ENCODE results near the gene ASS1. TPM values are rescaled to one million over a fixed set of nuclear protein-coding genes. Genes with fewer than 3 reads are reported as not detected.

ASS1 gene
- total RNA-seq, 1 experiment from 2014 or later: 26.2 TPM

DNA sequence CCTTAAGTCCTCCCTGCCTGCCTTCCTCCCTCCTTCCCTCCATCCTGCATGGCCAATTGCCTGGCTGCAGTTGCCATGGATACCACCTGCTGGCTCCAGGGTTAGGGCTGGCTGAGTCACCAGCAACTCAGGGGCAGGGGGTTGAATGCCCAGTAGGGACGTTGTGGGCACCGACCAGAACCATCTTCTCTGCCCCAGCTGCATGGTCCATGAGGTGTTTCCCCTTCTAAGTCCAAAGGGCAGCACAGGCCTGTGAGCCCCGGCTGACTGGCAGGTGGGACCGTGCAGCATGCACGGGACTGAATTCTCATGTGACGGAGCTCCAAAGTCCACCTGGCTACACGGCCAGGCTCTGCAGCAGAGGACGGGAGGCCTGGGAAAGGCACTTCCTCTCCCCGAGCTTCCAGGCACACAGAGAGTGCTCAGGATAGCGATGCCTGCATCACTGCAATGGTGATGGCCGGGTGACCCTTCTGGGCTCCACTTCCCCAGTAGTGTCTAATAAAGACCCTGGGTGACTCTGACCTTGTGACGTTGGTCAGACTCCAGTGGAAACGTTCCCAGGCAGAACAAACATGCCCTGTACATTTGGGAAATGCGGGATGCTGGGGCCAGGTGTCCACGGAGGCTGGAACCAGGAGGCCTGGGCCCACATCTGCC lies 5.7 kb downstream of the ASS1 start:
- in situ Hi-C loops (cut with HindIII; ENCODE audit: low pct_unique_long_range_greater_than_20kb, low sequenced_read_pairs): no loop called here

DNA sequence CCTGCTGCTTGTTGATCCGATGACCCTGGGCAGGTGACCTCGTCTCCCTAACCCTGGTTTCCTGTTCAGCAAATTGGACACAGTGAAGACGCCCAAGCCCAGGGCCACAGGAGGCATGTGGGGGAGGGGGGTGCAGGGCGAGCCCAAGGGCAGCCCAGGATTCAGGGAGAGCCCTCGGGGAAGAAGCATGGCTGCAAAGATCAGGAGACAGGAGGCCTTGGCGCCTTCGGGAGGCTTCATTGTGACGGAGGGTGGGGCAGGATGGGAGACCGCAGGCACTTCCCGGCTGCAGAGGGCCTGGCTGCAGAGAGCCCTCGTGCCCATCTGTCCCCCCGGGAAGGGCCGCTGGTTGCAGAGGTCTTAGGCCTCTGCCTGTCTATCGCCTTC lies 6.2 kb downstream of the ASS1 start:
- in situ Hi-C loops (cut with HindIII; ENCODE audit: low pct_unique_long_range_greater_than_20kb, low sequenced_read_pairs) (no loop called here), intact Hi-C loops (cut with micrococcal nuclease; ENCODE audit: unreplicated experiment) (no loop called here)
- H3K4me1 ChIP-seq (ENCODE audit: control insufficient read depth, insufficient read depth, low read length): peaks cover 17% of the 10 kb centered on the region
- DNase-seq (ENCODE audit: low read depth, low spot score): no peak
- no peak overlapping the region for H3K4me3 ChIP-seq (ENCODE audit: low read depth in 2 of 2, low read length in 2 of 2)
- no peak overlapping the region for H3K27ac ChIP-seq (ENCODE audit: low read length)
- ATAC-seq: no peak
- ChIA-PET CTCF (no interaction called here), POLR2A (no interaction called here)
- H3K27me3 ChIP-seq (ENCODE audit: control insufficient read depth, insufficient read depth, low read length): no peaks in the 10 kb centered on the region
- no peaks in the 10 kb centered on the region for H3K9me3 ChIP-seq (ENCODE audit: control insufficient read depth, insufficient read depth, low read depth, low read length)
- no TSS peak for BruUV-seq (replicated peaks)
- no peaks in the 10 kb centered on the region for H3K36me3 ChIP-seq (ENCODE audit: control insufficient read depth, insufficient read depth, low read length)
- TF ChIP-seq, protein P1, sequence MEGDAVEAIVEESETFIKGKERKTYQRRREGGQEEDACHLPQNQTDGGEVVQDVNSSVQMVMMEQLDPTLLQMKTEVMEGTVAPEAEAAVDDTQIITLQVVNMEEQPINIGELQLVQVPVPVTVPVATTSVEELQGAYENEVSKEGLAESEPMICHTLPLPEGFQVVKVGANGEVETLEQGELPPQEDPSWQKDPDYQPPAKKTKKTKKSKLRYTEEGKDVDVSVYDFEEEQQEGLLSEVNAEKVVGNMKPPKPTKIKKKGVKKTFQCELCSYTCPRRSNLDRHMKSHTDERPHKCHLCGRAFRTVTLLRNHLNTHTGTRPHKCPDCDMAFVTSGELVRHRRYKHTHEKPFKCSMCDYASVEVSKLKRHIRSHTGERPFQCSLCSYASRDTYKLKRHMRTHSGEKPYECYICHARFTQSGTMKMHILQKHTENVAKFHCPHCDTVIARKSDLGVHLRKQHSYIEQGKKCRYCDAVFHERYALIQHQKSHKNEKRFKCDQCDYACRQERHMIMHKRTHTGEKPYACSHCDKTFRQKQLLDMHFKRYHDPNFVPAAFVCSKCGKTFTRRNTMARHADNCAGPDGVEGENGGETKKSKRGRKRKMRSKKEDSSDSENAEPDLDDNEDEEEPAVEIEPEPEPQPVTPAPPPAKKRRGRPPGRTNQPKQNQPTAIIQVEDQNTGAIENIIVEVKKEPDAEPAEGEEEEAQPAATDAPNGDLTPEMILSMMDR (IDR thresholded peaks at IDR 0.05): no peak
- no peak for TF ChIP-seq SIN3A (IDR thresholded peaks at IDR 0.05; ENCODE audit: borderline replicate concordance, insufficient read depth, low read depth, low read length)
- TF ChIP-seq, protein P2, sequence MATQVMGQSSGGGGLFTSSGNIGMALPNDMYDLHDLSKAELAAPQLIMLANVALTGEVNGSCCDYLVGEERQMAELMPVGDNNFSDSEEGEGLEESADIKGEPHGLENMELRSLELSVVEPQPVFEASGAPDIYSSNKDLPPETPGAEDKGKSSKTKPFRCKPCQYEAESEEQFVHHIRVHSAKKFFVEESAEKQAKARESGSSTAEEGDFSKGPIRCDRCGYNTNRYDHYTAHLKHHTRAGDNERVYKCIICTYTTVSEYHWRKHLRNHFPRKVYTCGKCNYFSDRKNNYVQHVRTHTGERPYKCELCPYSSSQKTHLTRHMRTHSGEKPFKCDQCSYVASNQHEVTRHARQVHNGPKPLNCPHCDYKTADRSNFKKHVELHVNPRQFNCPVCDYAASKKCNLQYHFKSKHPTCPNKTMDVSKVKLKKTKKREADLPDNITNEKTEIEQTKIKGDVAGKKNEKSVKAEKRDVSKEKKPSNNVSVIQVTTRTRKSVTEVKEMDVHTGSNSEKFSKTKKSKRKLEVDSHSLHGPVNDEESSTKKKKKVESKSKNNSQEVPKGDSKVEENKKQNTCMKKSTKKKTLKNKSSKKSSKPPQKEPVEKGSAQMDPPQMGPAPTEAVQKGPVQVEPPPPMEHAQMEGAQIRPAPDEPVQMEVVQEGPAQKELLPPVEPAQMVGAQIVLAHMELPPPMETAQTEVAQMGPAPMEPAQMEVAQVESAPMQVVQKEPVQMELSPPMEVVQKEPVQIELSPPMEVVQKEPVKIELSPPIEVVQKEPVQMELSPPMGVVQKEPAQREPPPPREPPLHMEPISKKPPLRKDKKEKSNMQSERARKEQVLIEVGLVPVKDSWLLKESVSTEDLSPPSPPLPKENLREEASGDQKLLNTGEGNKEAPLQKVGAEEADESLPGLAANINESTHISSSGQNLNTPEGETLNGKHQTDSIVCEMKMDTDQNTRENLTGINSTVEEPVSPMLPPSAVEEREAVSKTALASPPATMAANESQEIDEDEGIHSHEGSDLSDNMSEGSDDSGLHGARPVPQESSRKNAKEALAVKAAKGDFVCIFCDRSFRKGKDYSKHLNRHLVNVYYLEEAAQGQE (IDR thresholded peaks at IDR 0.05; ENCODE audit: insufficient read depth in 1 of 2, low read depth in 2 of 2, low read length in 1 of 2): no peak
- no peak for TF ChIP-seq POLR2AphosphoS5 (IDR thresholded peaks at IDR 0.05; ENCODE audit: low read depth, low read length)
- TF ChIP-seq TCF7L2 (IDR thresholded peaks at IDR 0.05; ENCODE audit: low read depth, low read length): no peak

More for the DNA sequence above, 5.7 kb downstream of the ASS1 start:
- intact Hi-C loops (cut with micrococcal nuclease; ENCODE audit: unreplicated experiment): no loop called here
- Histone ChIP-seq H3K36me3 (ENCODE audit: control insufficient read depth, insufficient read depth, low read length) (no peaks in the 10 kb centered on the region), H3K27me3 (ENCODE audit: control insufficient read depth, insufficient read depth, low read length) (no peaks in the 10 kb centered on the region), H3K9me3 (ENCODE audit: control insufficient read depth, insufficient read depth, low read depth, low read length) (no peaks in the 10 kb centered on the region), H3K27ac (ENCODE audit: low read length) (no peak overlapping the region), H3K4me3 (ENCODE audit: low read depth in 2 of 2, low read length in 2 of 2) (no peak overlapping the region), H3K4me1 (ENCODE audit: control insufficient read depth, insufficient read depth, low read length) (peaks cover 22% of the 10 kb centered on the region)
- TF ChIP-seq SIN3A (IDR thresholded peaks at IDR 0.05; ENCODE audit: borderline replicate concordance, insufficient read depth, low read depth, low read length): no peak
- TF ChIP-seq POLR2AphosphoS5 (IDR thresholded peaks at IDR 0.05; ENCODE audit: low read depth, low read length): no peak
- TF ChIP-seq, protein P1 (IDR thresholded peaks at IDR 0.05): no peak
- TF ChIP-seq, protein P2 (IDR thresholded peaks at IDR 0.05; ENCODE audit: insufficient read depth in 1 of 2, low read depth in 2 of 2, low read length in 1 of 2): no peak
- no peak for TF ChIP-seq TCF7L2 (IDR thresholded peaks at IDR 0.05; ENCODE audit: low read depth, low read length)
- BruUV-seq (replicated peaks): no TSS peak
- ChIA-PET CTCF (no interaction called here), POLR2A (no interaction called here)
- DNase-seq (ENCODE audit: low read depth, low spot score) (no peak), ATAC-seq (no peak)
